Fibroblast of lung (primary cell): Measurements from ENCODE around the gene RRP36. TPM values are rescaled to one million over a fixed set of nuclear protein-coding genes. Genes with fewer than 3 reads are reported as not detected.

Experiments used
- DNase-seq, 2 donors: peaks; one replicate each; pipeline versions ENCODE4 v3.0.0 to v3.0.0-alpha.2; 2010; ENCODE audit warnings: low read depth in 2 of 2
- H2AFZ ChIP-seq: 2 replicates; pipeline ENCODE4 v1.5.1; 2012; ENCODE audit warnings: low read length, control low read depth, inconsistent platforms
- H3K27ac ChIP-seq: 2 replicates; pipeline ENCODE4 v1.5.1; 2011; ENCODE audit warnings: low read length, control low read depth; ENCODE audit not compliant: insufficient read depth
- H3K27me3 ChIP-seq: 2 replicates; pipeline ENCODE4 v1.5.1; 2011; ENCODE audit warnings: mild to moderate bottlenecking, low read length; ENCODE audit not compliant: control insufficient read depth, insufficient read depth
- H3K36me3 ChIP-seq: 2 replicates; pipeline ENCODE4 v1.5.1; 2011; ENCODE audit warnings: low read length; ENCODE audit not compliant: control insufficient read depth, insufficient read depth
- H3K4me1 ChIP-seq: 2 replicates; pipeline ENCODE4 v1.5.1; 2011; ENCODE audit warnings: low read length; ENCODE audit not compliant: control insufficient read depth, insufficient read depth; ENCODE audit errors: extremely low read depth
- H3K4me2 ChIP-seq: 2 replicates; pipeline ENCODE4 v1.5.1; 2011; ENCODE audit warnings: low read length, control low read depth; ENCODE audit not compliant: insufficient read depth; ENCODE audit errors: extremely low read depth
- H3K4me3 ChIP-seq, 4 experiments: fragments of 200-600 bp in 1 of 4; sonication (generic) in 1 of 4; replicated peaks in 1 of 4; 2 replicates each; pipeline ENCODE4 v1.5.1; 2011 to 2016; ENCODE audit warnings: low read length in 4 of 4, low read depth in 3 of 4, mild to moderate bottlenecking in 3 of 4, control low read depth in 2 of 4, inconsistent platforms in 1 of 4, mixed read lengths in 1 of 4; ENCODE audit not compliant: insufficient read depth in 1 of 4; ENCODE audit errors: control extremely low read depth in 1 of 4
- H3K79me2 ChIP-seq: 2 replicates; pipeline ENCODE4 v1.5.1; 2012; ENCODE audit warnings: mild to moderate bottlenecking, low read length, inconsistent platforms; ENCODE audit not compliant: control insufficient read depth, insufficient read depth
- H3K9ac ChIP-seq: 2 replicates; pipeline ENCODE4 v1.5.1; 2011; ENCODE audit warnings: mild to moderate bottlenecking, low read length, control low read depth; ENCODE audit not compliant: insufficient read depth
- H3K9me3 ChIP-seq: 2 replicates; pipeline ENCODE4 v1.5.1; 2012; ENCODE audit warnings: low read depth, low read length; ENCODE audit not compliant: control insufficient read depth, insufficient read depth
- H4K20me1 ChIP-seq: 2 replicates; pipeline ENCODE4 v1.5.1; 2011; ENCODE audit warnings: low read length; ENCODE audit not compliant: control insufficient read depth, insufficient read depth; ENCODE audit errors: extremely low read depth
- CTCF ChIP-seq, 2 donors: IDR thresholded peaks in 1 of 2; conservative IDR thresholded peaks in 1 of 2; 1 replicate in 1 of 2; 2 replicates in 1 of 2; pipeline ENCODE4 v1.5.1; 2011 to 2012; ENCODE audit warnings: low read length in 2 of 2, control low read depth in 1 of 2, inconsistent platforms in 1 of 2, low read depth in 1 of 2, mild to moderate bottlenecking in 1 of 2
- EZH2 ChIP-seq: IDR thresholded peaks from 2 replicates; pipeline ENCODE4 v1.5.1; 2012; ENCODE audit warnings: low read length, control low read depth, mild to moderate bottlenecking; ENCODE audit errors: missing control alignments
- polyA plus RNA-seq, 2 donors: library from polyadenylated mRNA; depleted of rRNA in 1 of 2; stranded (reverse) in 1 of 2; unstranded in 1 of 2; fragments of >200 nt; gene quantifications; 2 replicates each; pipeline ENCODE4 v1.2.1, GENCODE V29; 2011 to 2012; ENCODE audit warnings: missing spikeins in 1 of 2
- total RNA-seq: library from RNA; depleted of rRNA; stranded (reverse); fragments of >200 nt; gene quantifications from 2 replicates; pipeline ENCODE4 v1.2.1, GENCODE V29; 2014

Gene RRP36
- total and polyA plus RNA-seq, 2 donors (not counting 1 experiment from before 2014, with no cell fraction given) = 73.0 to 88.0 TPM

GRCh38 chr6:42974919-42975505 lies 46.4 kb upstream of the RRP36 start:
- Histone ChIP-seq H3K9ac (no peak overlapping the region), H3K4me2 (no peak overlapping the region), H3K9me3 (no peaks in the 10 kb centered on the region), H3K27ac (no peak overlapping the region), H3K4me3 (no peak overlapping the region), H3K36me3 (peaks cover 2% of the 10 kb centered on the region), H3K4me1 (peaks cover 5% of the 10 kb centered on the region), H2AFZ (no peak overlapping the region), H4K20me1 (no peaks in the 10 kb centered on the region), H3K79me2 (peaks cover 10% of the 10 kb centered on the region), H3K27me3 (no peaks in the 10 kb centered on the region)
- no peak for DNase-seq
- no peak for TF ChIP-seq EZH2
- no peak for TF ChIP-seq CTCF (conservative IDR thresholded peaks at IDR 0.05 in 1 of 2, IDR thresholded peaks at IDR 0.05 in 1 of 2; ENCODE audit: low read depth in 1 of 2, low read length in 2 of 2)

- H3K4me3 ChIP-seq = peak overlapping the region; percentile 49 to 86 (median 78)
- H3K36me3 ChIP-seq = peaks cover 2% of the 10 kb centered on the region
- peaks cover 10% of the 10 kb centered on the region for H3K79me2 ChIP-seq
- H3K27me3 ChIP-seq = no peaks in the 10 kb centered on the region
- peak in 1 of 2 donors; percentile 16 for DNase-seq
- H3K4me1 ChIP-seq = peaks cover 7% of the 10 kb centered on the region
- peak overlapping the region; percentile 82 for H3K4me2 ChIP-seq
- peak overlapping the region; percentile 83 for H3K9ac ChIP-seq
- no peaks in the 10 kb centered on the region for H3K9me3 ChIP-seq
- H2AFZ ChIP-seq = no peak overlapping the region
- H3K27ac ChIP-seq = peak overlapping the region; percentile 77
- H4K20me1 ChIP-seq = no peaks in the 10 kb centered on the region
- TF ChIP-seq CTCF (conservative IDR thresholded peaks at IDR 0.05 in 1 of 2, IDR thresholded peaks at IDR 0.05 in 1 of 2; ENCODE audit: low read depth in 1 of 2, low read length in 2 of 2) (no peak), EZH2 (no peak)
Observed at GRCh38 chr6:42978487-42978838, 43.0 kb upstream of the RRP36 start.

GRCh38 chr6:42978839-42979522 lies 42.4 kb upstream of the RRP36 start, which contains the start of gene PEX6:
PEX6 (minus strand) TSS chr6:42979181; CDS start chr6:42979150, 31 bp downstream.
- Histone ChIP-seq H3K4me1 (peaks cover 7% of the 10 kb centered on the region), H3K4me2 (peak within 1 kb of the TSS; percentile 82), H3K9ac (peak within 1 kb of the TSS; percentile 83), H3K4me3 (peak within 1 kb of the TSS; percentile 49 to 86 (median 78)), H3K9me3 (no peaks in the 10 kb centered on the region), H3K36me3 (no peaks in the 10 kb centered on the region), H3K79me2 (peaks cover 10% of the 10 kb centered on the region), H3K27ac (peak within 1 kb of the TSS; percentile 77), H4K20me1 (no peaks in the 10 kb centered on the region), H3K27me3 (no peaks in the 10 kb centered on the region), H2AFZ (peak within 1 kb of the TSS; percentile 82)
- no peak for TF ChIP-seq EZH2
- TF ChIP-seq CTCF (conservative IDR thresholded peaks at IDR 0.05 in 1 of 2, IDR thresholded peaks at IDR 0.05 in 1 of 2; ENCODE audit: low read depth in 1 of 2, low read length in 2 of 2) = no peak
- peak; percentile 84 to 85 for DNase-seq
